ENCODE measurements around the gene OLFM3. TPM values are rescaled to one million over a fixed set of nuclear protein-coding genes. Genes with fewer than 3 reads are reported as not detected.

Gene OLFM3
- total and polyA plus RNA-seq, 2 donors (not counting 3 experiments of a cell fraction or from before 2014, with no cell fraction given): not detected

DNA sequence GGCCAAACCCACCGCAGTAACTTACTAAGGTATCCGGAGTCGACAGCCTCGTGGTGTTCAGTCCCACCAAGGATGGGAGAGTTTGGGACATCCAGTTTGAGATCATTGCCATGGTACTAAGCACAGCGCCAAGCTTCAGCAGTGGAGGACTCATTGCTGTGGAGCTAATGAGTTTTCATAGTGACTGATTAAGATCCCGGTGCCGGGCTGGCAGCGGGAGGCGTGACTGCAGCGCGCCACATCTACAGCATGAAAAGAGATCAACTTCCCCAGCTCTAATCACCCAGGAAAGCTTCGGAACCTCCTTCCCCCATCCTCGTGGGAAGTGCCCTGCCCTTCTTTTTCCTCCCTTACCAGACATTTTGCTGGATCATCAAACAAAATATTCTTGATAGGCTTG lies 149.9 kb downstream of the OLFM3 start:
- H3K79me2 ChIP-seq (ENCODE audit: control insufficient read depth, insufficient read depth, low read length): no peaks in the 10 kb centered on the region
- POLR2A ChIA-PET: no interaction called here
- no TSS peak for BruUV-seq (replicated peaks)
- no peaks in the 10 kb centered on the region for H4K20me1 ChIP-seq (replicated peaks; ENCODE audit: control insufficient read depth, extremely low read depth, insufficient read depth, low read length)
- no peak overlapping the region for H3K4me2 ChIP-seq (ENCODE audit: insufficient read depth, low read length)
- H3K9ac ChIP-seq (replicated peaks; ENCODE audit: extremely low read depth, insufficient read depth, low read length): no peak overlapping the region
- TF ChIP-seq CTCF (IDR thresholded peaks at IDR 0.05; ENCODE audit: extremely low read depth in 1 of 2, insufficient read depth in 1 of 2, low read depth in 1 of 2, low read length in 2 of 2) (no peak), POLR2A (IDR thresholded peaks at IDR 0.05; ENCODE audit: low read depth, low read length) (no peak), POLR2AphosphoS5 (IDR thresholded peaks at IDR 0.05; ENCODE audit: insufficient read depth, low read depth, low read length) (no peak), MYC (IDR thresholded peaks at IDR 0.05; ENCODE audit: low read depth, low read length) (no peak)
- TF ChIP-seq, protein P1, sequence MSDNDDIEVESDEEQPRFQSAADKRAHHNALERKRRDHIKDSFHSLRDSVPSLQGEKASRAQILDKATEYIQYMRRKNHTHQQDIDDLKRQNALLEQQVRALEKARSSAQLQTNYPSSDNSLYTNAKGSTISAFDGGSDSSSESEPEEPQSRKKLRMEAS (IDR thresholded peaks at IDR 0.05; ENCODE audit: insufficient read depth, insufficient read length): no peak
- H2AFZ ChIP-seq (ENCODE audit: low read depth, low read length): no peak overlapping the region
- no peaks in the 10 kb centered on the region for H3K36me3 ChIP-seq (ENCODE audit: control insufficient read depth in 2 of 2, extremely low read depth in 1 of 2, insufficient read depth in 2 of 2, low read length in 2 of 2)
- H3K27me3 ChIP-seq (ENCODE audit: control insufficient read depth in 2 of 2, insufficient read depth in 2 of 2, low read length in 2 of 2): peaks cover 4 to 18% of the 10 kb centered on the region in 2 experiments
- no peaks in the 10 kb centered on the region for H3K4me1 ChIP-seq (ENCODE audit: control insufficient read depth, extremely low read depth, insufficient read depth, low read length)
- intact Hi-C loops (cut with micrococcal nuclease): no loop called here
- dilution Hi-C loops (cut with MboI; ENCODE audit: extremely low pct_ligation_motif_present, low sequenced_read_pairs): no loop called here
- no peak overlapping the region for H3K4me3 ChIP-seq (replicated peaks in 1 of 3; ENCODE audit: insufficient read depth in 1 of 3, low read depth in 1 of 3, low read length in 3 of 3)
- no peak for FAIRE-seq
- CTCF ChIA-PET: no interaction called here
- no peaks in the 10 kb centered on the region for H3K9me1 ChIP-seq (replicated peaks; ENCODE audit: control insufficient read depth, extremely low read depth, insufficient read depth, low read length)
- H3K9me3 ChIP-seq (replicated peaks; ENCODE audit: control insufficient read depth, insufficient read depth, low read length): no peaks in the 10 kb centered on the region
- DNase-seq (ENCODE audit: low read depth, low spot score): no peak
- H3K27ac ChIP-seq (ENCODE audit: insufficient read depth, low read depth, low read length): no peak overlapping the region

DNA sequence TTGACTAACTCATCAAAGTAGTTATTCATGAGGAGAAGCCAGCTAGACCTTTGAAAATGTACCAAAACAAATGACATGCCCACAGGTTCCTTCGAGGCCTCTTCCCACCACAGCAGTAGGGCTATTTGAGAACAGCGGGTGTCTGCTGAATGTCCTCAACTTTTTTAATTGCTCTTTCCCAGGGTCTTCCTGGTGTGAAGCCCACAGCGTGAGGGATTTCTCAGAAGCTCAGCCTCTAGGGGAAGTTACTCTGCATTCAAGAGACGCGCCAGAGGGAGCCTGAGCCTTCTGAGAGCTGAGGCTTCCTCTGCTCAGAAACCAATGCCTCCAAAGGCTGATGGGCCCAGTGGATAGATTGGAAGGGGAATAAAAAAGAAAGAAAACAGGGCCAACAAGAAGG lies 153.6 kb downstream of the OLFM3 start:
- no peaks in the 10 kb centered on the region for H3K4me1 ChIP-seq (ENCODE audit: control insufficient read depth, extremely low read depth, insufficient read depth, low read length)
- H2AFZ ChIP-seq (ENCODE audit: low read depth, low read length): no peak overlapping the region
- no peak overlapping the region for H3K4me2 ChIP-seq (ENCODE audit: insufficient read depth, low read length)
- H3K27me3 ChIP-seq (ENCODE audit: control insufficient read depth in 2 of 2, insufficient read depth in 2 of 2, low read length in 2 of 2): peaks cover 4 to 18% of the 10 kb centered on the region in 2 experiments
- H3K4me3 ChIP-seq (replicated peaks in 1 of 3; ENCODE audit: insufficient read depth in 1 of 3, low read depth in 1 of 3, low read length in 3 of 3): no peak overlapping the region
- DNase-seq (ENCODE audit: low read depth, low spot score): no peak
- no peaks in the 10 kb centered on the region for H4K20me1 ChIP-seq (replicated peaks; ENCODE audit: control insufficient read depth, extremely low read depth, insufficient read depth, low read length)
- no TSS peak for BruUV-seq (replicated peaks)
- no peak overlapping the region for H3K27ac ChIP-seq (ENCODE audit: insufficient read depth, low read depth, low read length)
- H3K79me2 ChIP-seq (ENCODE audit: control insufficient read depth, insufficient read depth, low read length): no peaks in the 10 kb centered on the region
- ChIA-PET CTCF (no interaction called here), POLR2A (no interaction called here)
- no peaks in the 10 kb centered on the region for H3K36me3 ChIP-seq (ENCODE audit: control insufficient read depth in 2 of 2, extremely low read depth in 1 of 2, insufficient read depth in 2 of 2, low read length in 2 of 2)
- H3K9ac ChIP-seq (replicated peaks; ENCODE audit: extremely low read depth, insufficient read depth, low read length): no peak overlapping the region
- no peaks in the 10 kb centered on the region for H3K9me3 ChIP-seq (replicated peaks; ENCODE audit: control insufficient read depth, insufficient read depth, low read length)
- no peak for FAIRE-seq
- intact Hi-C loops (cut with micrococcal nuclease): no loop called here
- TF ChIP-seq FOS (IDR thresholded peaks at IDR 0.05; ENCODE audit: borderline replicate concordance, insufficient read depth, low read length) (no peak), POLR2A (IDR thresholded peaks at IDR 0.05; ENCODE audit: low read depth, low read length) (no peak), CTCF (IDR thresholded peaks at IDR 0.05; ENCODE audit: extremely low read depth in 1 of 2, insufficient read depth in 1 of 2, low read depth in 1 of 2, low read length in 2 of 2) (no peak), MYC (IDR thresholded peaks at IDR 0.05; ENCODE audit: low read depth, low read length) (no peak)
- H3K9me1 ChIP-seq (replicated peaks; ENCODE audit: control insufficient read depth, extremely low read depth, insufficient read depth, low read length): no peaks in the 10 kb centered on the region
- dilution Hi-C loops (cut with MboI; ENCODE audit: extremely low pct_ligation_motif_present, low sequenced_read_pairs): no loop called here

Measured in endothelial cell of umbilical vein (primary cell).